Measurements from ENCODE around the gene COA8. TPM values are rescaled to one million over a fixed set of nuclear protein-coding genes. Genes with fewer than 3 reads are reported as not detected.

Gene COA8
- total and polyA plus RNA-seq, 2 of the 13 experiments (the other 11 are each of a cell fraction or from before 2014, with no cell fraction given), result 10.9 to 25.1 TPM

DNA sequence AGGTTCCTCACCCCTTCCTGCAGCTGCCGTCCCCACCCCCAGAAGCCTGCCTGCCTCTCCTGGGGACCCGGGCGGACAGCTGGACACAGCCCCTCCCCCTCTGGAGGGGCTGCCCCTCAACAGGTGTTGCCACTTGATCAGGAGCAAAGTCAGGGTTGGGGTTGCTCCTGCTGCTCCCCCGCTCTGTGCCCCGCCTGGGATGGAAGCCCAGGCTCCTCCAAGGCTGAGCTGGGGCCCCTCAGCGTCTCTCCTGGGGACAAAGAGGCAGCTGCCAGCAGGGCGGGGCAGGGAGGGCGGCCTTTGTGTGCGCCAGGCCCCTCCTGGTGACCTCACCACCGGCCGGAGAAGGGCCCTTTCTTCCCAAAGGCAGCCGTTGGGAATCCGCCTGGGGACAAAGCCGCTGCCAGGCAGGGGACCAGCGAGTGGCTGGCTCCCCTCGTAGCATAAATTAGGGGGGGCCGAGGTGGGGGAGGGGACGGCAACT lies 20.1 kb upstream of the COA8 start (continued):
- TF ChIP-seq ZNF556 (CRISPR knock-in tag; IDR thresholded peaks at IDR 0.05; ENCODE audit: borderline replicate concordance) (no peak), ATM (IDR thresholded peaks at IDR 0.05; ENCODE audit: borderline replicate concordance) (no peak), ZNF329 (CRISPR knock-in tag; IDR thresholded peaks at IDR 0.05; ENCODE audit: low read depth) (no peak), MYNN (CRISPR knock-in tag; IDR thresholded peaks at IDR 0.05; ENCODE audit: low read depth) (no peak), MXI1 (IDR thresholded peaks at IDR 0.05; ENCODE audit: borderline replicate concordance, low read depth, low read length) (no peak), MTA3 (CRISPR knock-in tag; IDR thresholded peaks at IDR 0.05) (no peak), ZNF629 (CRISPR knock-in tag; conservative IDR thresholded peaks at IDR 0.05) (no peak), EHMT2 (IDR thresholded peaks at IDR 0.05; ENCODE audit: borderline replicate concordance, low read depth, low read length) (no peak)
- TF ChIP-seq, protein P1, sequence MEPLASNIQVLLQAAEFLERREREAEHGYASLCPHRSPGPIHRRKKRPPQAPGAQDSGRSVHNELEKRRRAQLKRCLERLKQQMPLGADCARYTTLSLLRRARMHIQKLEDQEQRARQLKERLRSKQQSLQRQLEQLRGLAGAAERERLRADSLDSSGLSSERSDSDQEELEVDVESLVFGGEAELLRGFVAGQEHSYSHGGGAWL (CRISPR knock-in tag; IDR thresholded peaks at IDR 0.05), result no peak
- TF ChIP-seq, protein P2, sequence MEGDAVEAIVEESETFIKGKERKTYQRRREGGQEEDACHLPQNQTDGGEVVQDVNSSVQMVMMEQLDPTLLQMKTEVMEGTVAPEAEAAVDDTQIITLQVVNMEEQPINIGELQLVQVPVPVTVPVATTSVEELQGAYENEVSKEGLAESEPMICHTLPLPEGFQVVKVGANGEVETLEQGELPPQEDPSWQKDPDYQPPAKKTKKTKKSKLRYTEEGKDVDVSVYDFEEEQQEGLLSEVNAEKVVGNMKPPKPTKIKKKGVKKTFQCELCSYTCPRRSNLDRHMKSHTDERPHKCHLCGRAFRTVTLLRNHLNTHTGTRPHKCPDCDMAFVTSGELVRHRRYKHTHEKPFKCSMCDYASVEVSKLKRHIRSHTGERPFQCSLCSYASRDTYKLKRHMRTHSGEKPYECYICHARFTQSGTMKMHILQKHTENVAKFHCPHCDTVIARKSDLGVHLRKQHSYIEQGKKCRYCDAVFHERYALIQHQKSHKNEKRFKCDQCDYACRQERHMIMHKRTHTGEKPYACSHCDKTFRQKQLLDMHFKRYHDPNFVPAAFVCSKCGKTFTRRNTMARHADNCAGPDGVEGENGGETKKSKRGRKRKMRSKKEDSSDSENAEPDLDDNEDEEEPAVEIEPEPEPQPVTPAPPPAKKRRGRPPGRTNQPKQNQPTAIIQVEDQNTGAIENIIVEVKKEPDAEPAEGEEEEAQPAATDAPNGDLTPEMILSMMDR (CRISPR knock-in tag; IDR thresholded peaks at IDR 0.05), result no peak
- TF ChIP-seq, protein P3, sequence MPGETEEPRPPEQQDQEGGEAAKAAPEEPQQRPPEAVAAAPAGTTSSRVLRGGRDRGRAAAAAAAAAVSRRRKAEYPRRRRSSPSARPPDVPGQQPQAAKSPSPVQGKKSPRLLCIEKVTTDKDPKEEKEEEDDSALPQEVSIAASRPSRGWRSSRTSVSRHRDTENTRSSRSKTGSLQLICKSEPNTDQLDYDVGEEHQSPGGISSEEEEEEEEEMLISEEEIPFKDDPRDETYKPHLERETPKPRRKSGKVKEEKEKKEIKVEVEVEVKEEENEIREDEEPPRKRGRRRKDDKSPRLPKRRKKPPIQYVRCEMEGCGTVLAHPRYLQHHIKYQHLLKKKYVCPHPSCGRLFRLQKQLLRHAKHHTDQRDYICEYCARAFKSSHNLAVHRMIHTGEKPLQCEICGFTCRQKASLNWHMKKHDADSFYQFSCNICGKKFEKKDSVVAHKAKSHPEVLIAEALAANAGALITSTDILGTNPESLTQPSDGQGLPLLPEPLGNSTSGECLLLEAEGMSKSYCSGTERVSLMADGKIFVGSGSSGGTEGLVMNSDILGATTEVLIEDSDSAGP (CRISPR knock-in tag; IDR thresholded peaks at IDR 0.05; ENCODE audit: borderline replicate concordance), result peak; percentile 29; the same call in 1 of the 2 replicates

Measured in HepG2 (cell line).